T47D (cell line): ENCODE measurements around the gene HOATZ.

ENCODE experiments used
- DNase-seq, 2 experiments: peaks; one replicate each; pipeline versions ENCODE4 v3.0.0 to v3.0.0-alpha.2; 2011 to 2012; ENCODE audit warnings: low read depth in 1 of 2, low spot score in 1 of 2
- JUND ChIP-seq: IDR thresholded peaks from 2 replicates; pipeline ENCODE4 v1.6.1; 2012; ENCODE audit warnings: low read depth
- in situ Hi-C: cut with HindIII; loops from 2 replicates; pipeline ENCODE4 v1.10.0; 2016; ENCODE audit warnings: low sequenced_read_pairs, low pct_unique_long_range_greater_than_20kb

The HOATZ gene

GRCh38 chr11:111561791-111562325 is 47.3 kb downstream of the HOATZ start:
- in situ Hi-C loops = no loop called here
- DNase-seq = no peak
- TF ChIP-seq JUND = no peak

DNA sequence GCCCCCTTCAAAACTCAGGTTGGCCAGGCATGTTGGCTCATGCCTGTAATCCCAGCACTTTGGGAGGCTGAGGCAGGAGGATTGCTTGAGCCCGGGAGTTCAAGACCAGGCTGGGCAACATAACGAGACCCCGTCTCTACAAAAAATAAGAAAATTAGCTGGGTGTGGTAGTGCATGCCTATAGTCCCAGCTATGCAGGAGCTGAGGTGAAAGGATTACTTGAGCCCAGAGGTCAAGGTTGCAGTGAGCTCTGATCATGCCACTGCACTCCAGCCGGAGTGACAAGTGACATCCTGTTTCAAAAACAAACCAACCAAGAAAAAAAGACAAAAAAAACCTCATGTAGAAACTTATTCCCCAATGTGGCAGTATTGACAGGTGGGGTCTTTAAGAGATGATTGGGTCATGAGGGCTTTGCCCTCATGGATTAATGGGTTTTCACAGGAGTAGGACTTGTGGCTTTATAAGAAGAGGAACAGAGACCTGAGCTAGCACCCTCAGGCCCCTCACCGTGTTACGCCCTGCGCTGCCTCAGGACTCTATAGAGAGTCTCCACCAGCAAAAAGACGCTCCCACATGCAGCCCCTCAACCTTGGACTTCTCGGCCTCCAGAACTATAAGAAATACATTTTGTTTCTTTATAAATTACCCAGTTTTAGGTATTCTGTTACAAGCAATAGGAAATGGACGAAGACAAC is 48.3 kb downstream of the HOATZ start:
- DNase-seq = no peak
- in situ Hi-C loops = no loop called here
- no peak for TF ChIP-seq JUND

GRCh38 chr11:111565114-111565720 is 50.6 kb downstream of the HOATZ start:
- TF ChIP-seq JUND = no peak
- in situ Hi-C loops = no loop called here
- DNase-seq = peak; percentile 55 to 81

GRCh38 chr11:111566324-111566723 is 51.7 kb downstream of the HOATZ start:
- in situ Hi-C loops = no loop called here
- TF ChIP-seq JUND = no peak
- no peak for DNase-seq

DNA sequence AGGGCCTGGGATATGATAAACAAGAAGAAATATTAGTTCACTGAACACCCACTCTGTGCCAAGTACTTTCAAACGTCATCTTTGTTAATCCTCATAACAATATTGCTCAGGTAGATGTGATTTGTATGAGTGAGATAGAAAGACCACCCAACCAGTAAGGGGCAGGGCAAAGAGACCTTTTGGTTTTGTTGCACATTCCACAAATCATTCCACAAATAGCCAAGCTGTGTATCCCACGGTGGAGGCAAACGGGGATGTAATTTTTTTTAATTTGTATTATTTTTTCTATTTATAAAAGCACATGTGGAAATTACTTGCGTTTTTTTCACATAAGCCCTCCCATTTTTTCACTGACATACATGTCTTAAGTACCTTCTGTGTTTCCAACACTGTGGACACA is 54.9 kb downstream of the HOATZ start:
- TF ChIP-seq JUND = no peak
- no peak for DNase-seq
- in situ Hi-C loops = no loop called here

GRCh38 chr11:111570796-111571195 is 56.2 kb downstream of the HOATZ start:
- no peak for TF ChIP-seq JUND
- in situ Hi-C loops = no loop called here
- DNase-seq = no peak

- DNase-seq = no peak
- in situ Hi-C loops = no loop called here
- no peak for TF ChIP-seq JUND
Measured at GRCh38 chr11:111571829-111572501, 57.4 kb downstream of the HOATZ start.

DNA sequence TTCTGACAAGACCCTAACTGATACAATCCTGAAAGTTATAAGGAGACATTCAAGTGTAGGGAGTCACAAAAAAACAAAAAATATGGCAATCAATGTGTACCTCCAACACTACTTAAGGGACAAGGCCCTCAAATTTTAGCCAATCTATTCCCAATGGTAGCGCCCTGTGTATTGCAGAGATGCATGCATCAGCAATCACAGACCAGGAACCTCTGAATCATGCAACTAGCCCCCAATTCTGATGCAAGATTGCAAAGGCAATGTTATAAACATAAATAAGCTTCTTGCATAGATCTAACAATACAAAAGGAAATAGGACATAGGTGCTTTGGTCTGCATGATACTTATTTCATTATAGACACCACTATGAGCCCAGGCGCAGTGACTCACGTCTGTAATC is 58.0 kb downstream of the HOATZ start:
- DNase-seq = no peak
- in situ Hi-C loops = no loop called here
- no peak for TF ChIP-seq JUND

GRCh38 chr11:111573821-111574249 is 59.3 kb downstream of the HOATZ start:
- no peak for TF ChIP-seq JUND
- DNase-seq = no peak
- in situ Hi-C loops = no loop called here

DNA sequence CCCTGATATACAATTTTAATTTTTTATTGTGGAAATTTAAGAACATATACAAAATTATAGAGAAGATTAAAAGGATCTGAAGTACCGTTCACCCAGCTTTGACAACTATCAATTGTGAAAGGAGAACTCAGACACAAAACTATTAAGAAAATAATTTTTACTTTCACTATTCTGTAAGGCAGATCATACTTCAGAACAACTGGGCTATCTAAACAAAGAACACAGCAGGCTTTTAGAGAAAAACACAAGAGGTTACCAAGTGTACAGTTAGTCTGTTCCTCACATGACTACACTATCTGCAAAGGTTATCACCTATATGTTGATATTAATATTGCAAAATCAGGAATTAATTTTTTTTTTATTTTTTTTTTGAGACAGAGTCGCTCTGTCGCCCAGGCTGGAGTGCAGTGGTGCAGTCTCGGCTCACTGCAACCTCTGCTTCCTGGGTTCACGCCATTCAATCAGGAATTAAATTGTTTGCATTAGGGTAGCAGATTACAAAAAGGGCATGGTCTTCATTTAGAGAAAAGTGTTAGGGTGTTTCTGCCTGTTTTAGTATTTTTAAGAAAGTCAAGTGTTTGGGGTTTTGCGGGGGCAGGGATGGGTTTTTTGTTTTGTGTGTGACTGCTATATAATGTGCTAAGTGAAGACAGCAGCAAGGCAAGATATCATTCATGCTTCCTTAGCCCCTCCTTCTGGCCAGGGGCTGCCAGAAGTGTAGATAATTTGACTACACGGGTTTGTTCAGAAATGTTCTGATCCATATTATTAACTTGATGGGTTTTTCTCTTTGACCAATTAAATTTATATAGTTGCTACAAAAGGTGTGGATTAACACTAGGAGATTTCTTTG is 60.0 kb downstream of the HOATZ start:
- in situ Hi-C loops = no loop called here
- TF ChIP-seq JUND = no peak

DNA sequence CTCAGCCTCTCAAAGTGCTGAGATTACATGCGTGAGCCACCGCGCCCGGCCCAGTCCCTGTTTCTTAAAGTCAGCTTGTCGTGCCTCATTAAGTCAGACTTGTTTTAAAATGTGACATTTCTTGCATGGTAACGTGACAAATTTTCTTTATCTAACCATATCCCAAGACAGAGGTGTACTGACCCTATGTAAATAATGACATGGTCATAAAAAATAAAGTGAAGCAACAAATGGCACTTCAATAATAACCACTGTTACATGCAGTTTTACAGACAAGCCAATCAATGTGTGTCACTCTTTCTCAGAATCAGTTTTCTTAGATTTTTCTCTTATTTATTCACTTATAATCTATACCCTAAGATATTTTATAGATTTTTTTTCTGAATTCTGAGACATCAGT is 61.2 kb downstream of the HOATZ start:
- no peak for DNase-seq
- TF ChIP-seq JUND = no peak
- in situ Hi-C loops = no loop called here

More for the DNA sequence above, 60.0 kb downstream of the HOATZ start:
- no peak for DNase-seq

DNA sequence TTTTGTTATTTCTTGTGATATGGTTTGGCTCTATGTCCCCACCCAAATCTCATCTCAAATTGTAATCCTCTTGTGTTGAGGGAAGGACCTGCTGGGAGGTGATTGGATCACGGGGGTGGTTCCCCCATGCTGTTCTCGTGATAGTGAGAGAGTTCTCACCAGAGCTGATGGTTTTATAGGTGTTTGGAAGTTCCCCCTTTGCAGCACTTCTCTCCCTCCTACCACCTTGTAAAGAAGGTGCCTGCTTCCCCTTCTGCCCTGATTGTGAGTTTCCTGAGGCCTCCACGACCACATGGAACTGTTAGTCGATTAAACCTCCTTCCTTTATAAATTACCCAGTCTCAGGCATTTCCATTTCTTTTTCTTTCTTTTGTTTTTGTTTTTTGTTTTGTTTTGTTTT is 63.2 kb downstream of the HOATZ start:
- no peak for TF ChIP-seq JUND
- DNase-seq = no peak
- in situ Hi-C loops = no loop called here
